B cell (primary cell): ENCODE results near the gene TYROBP. TPM values are rescaled to one million over a fixed set of nuclear protein-coding genes. Genes with fewer than 3 reads are reported as not detected.

Source experiments
- ATAC-seq: fragments of 200-7000 bp; cut with Tn5 transposase; one replicate; pipeline ENCODE4 v1.10.0; 2021; ENCODE audit warnings: low read depth, mild to moderate bottlenecking, moderate number of reproducible peaks, moderate library complexity
- CTCF ChIA-PET: fragments of 350-600 bp; sonication (Branson Sonifier 250); formaldehyde crosslinking; loops from one replicate; lab custom pipeline; 2021; ENCODE audit warnings: antibody characterized with exemption, inconsistent platforms; lab: Charles Lee
- POLR2A ChIA-PET: fragments of 350-600 bp; sonication (Branson Sonifier 250); formaldehyde crosslinking; loops from one replicate; lab custom pipeline; 2021; ENCODE audit warnings: antibody characterized with exemption; lab: Charles Lee
- DNase-seq: peaks from one replicate; pipeline ENCODE4 v3.0.0; 2013
- H2AFZ ChIP-seq: 2 replicates; pipeline ENCODE4 v1.6.1; 2012; ENCODE audit warnings: mild to moderate bottlenecking, low read depth, low read length; ENCODE audit not compliant: insufficient read depth, poor library complexity, severe bottlenecking
- H3K27ac ChIP-seq, 2 donors: 1 replicate in 1 of 2; 2 replicates in 1 of 2; pipeline ENCODE4 v1.5.1; 2012 to 2013; ENCODE audit warnings: low read length in 2 of 2, mild to moderate bottlenecking in 2 of 2, moderate library complexity in 1 of 2
- H3K27me3 ChIP-seq, 4 experiments: fragments of 200-600 bp in 1 of 4; sonication (generic) in 1 of 4; replicated peaks in 1 of 4; 1 replicate in 2 of 4; 2 replicates in 2 of 4; pipeline versions ENCODE4 v1.6.1 to v1.7.0; 2013 to 2016; ENCODE audit warnings: low read length in 3 of 4, mild to moderate bottlenecking in 2 of 4, mixed read lengths in 1 of 4, moderate library complexity in 1 of 4; ENCODE audit not compliant: insufficient read depth in 4 of 4, control insufficient read depth in 3 of 4; ENCODE audit errors: control extremely low read depth in 1 of 4
- H3K36me3 ChIP-seq, 2 experiments: replicated peaks in 1 of 2; 1 replicate in 1 of 2; 2 replicates in 1 of 2; pipeline versions ENCODE4 v1.6.1 to v1.7.1; 2013; ENCODE audit warnings: low read length in 1 of 2; ENCODE audit not compliant: insufficient read depth in 2 of 2, control insufficient read depth in 1 of 2; ENCODE audit errors: control extremely low read depth in 1 of 2, extremely low read depth in 1 of 2
- H3K4me1 ChIP-seq, 2 donors: fragments of 200-600 bp in 1 of 2; sonication (generic) in 1 of 2; 1 replicate in 1 of 2; 2 replicates in 1 of 2; pipeline versions ENCODE4 v1.5.1 to v1.6.1; 2013 to 2017; ENCODE audit warnings: low read length in 2 of 2; ENCODE audit not compliant: control insufficient read depth in 2 of 2, insufficient read depth in 2 of 2
- H3K4me2 ChIP-seq: replicated peaks from 2 replicates; pipeline ENCODE3; 2012; ENCODE audit warnings: mild to moderate bottlenecking, low read depth, low read length; ENCODE audit not compliant: poor library complexity, severe bottlenecking
- H3K4me3 ChIP-seq, 5 experiments: fragments of 200-600 bp in 1 of 5; sonication (generic) in 1 of 5; 1 replicate in 3 of 5; 2 replicates in 2 of 5; pipeline versions ENCODE4 v1.5.1 to v1.7.0; 2011 to 2016; ENCODE audit warnings: low read length in 4 of 5, mild to moderate bottlenecking in 4 of 5, low read depth in 2 of 5, control low read depth in 1 of 5, moderate library complexity in 1 of 5; ENCODE audit not compliant: insufficient read depth in 1 of 5; ENCODE audit errors: control extremely low read depth in 1 of 5, extremely low read depth in 1 of 5
- H3K79me2 ChIP-seq: fragments of 200-600 bp; sonication (generic); one replicate; pipeline ENCODE4 v1.6.0; 2016; ENCODE audit warnings: low read length; ENCODE audit not compliant: control insufficient read depth, insufficient read depth
- H3K9ac ChIP-seq: fragments of 200-600 bp; sonication (generic); 2 replicates; pipeline ENCODE4 v1.6.1; 2017; ENCODE audit warnings: mild to moderate bottlenecking, low read length, moderate library complexity
- H3K9me3 ChIP-seq, 3 donors: one replicate each; pipeline versions ENCODE4 v1.6.1 to v1.7.1; 2013; ENCODE audit warnings: low read length in 2 of 3; ENCODE audit not compliant: control insufficient read depth in 2 of 3, insufficient read depth in 1 of 3; ENCODE audit errors: control extremely low read depth in 1 of 3
- H4K20me1 ChIP-seq: 2 replicates; pipeline ENCODE4 v1.6.0; 2012; ENCODE audit warnings: mild to moderate bottlenecking, low read length; ENCODE audit not compliant: insufficient read depth, control insufficient read depth, poor library complexity, severe bottlenecking
- H3K27ac Mint-ChIP-seq: one replicate; pipeline ENCODE4 v1.8.0; 2021; ENCODE audit warnings: mixed read lengths
- H3K27me3 Mint-ChIP-seq: one replicate; pipeline ENCODE4 v1.8.0; 2021; ENCODE audit warnings: mixed read lengths
- H3K4me1 Mint-ChIP-seq: one replicate; pipeline ENCODE4 v1.8.0; 2021; ENCODE audit warnings: mixed read lengths
- H3K4me3 Mint-ChIP-seq: one replicate; pipeline ENCODE4 v1.8.0; 2021; ENCODE audit warnings: mixed read lengths
- H3K9me3 Mint-ChIP-seq: one replicate; pipeline ENCODE4 v1.8.0; 2022; ENCODE audit warnings: mixed read lengths; ENCODE audit not compliant: insufficient read depth
- CTCF ChIP-seq: fragments of 200-600 bp; IDR thresholded peaks from one replicate; pipeline ENCODE4 v1.8.0; 2022; ENCODE audit warnings: antibody characterized with exemption, mild to moderate bottlenecking
- EZH2 ChIP-seq: IDR thresholded peaks from 2 replicates; pipeline ENCODE4 v1.6.1; 2012; ENCODE audit warnings: borderline replicate concordance, low read depth, mild to moderate bottlenecking, moderate library complexity, low read length; ENCODE audit not compliant: insufficient read depth, poor library complexity, severe bottlenecking
- WGBS: methylation state at CpG from one replicate; pipeline ENCODE4 v1.1.5; 2013; ENCODE audit warnings: missing lambda C conversion rate; ENCODE audit not compliant: insufficient coverage; 5-methylcytosine and 5-hydroxymethylcytosine counted together
- intact Hi-C: fragments of 100-400 bp; cut with micrococcal nuclease; formaldehyde crosslinking; loops from one replicate; pipeline ENCODE4 v1.10.0; 2022
- polyA plus RNA-seq: library from polyadenylated mRNA; depleted of rRNA; stranded (reverse); fragments of >200 nt; gene quantifications from 2 replicates; pipeline ENCODE4 v1.2.3, GENCODE V29; 2012
- total RNA-seq, 2 donors: library from RNA; stranded (reverse); fragments of 120-200 nt in 1 of 2; gene quantifications; 1 replicate in 1 of 2; 2 replicates in 1 of 2; pipeline versions ENCODE4 v1.2.3 to v1.2.4, GENCODE V29; 2013 to 2022

Gene TYROBP
- total and polyA plus RNA-seq, 2 donors (not counting 1 experiment from before 2014, with no cell fraction given): 2.7 to 25.6 TPM

- Histone ChIP-seq H3K4me1 (no peaks in the 10 kb centered on the region), H3K4me2 (no peak overlapping the region), H3K27me3 (no peaks in the 10 kb centered on the region), H4K20me1 (no peaks in the 10 kb centered on the region), H2AFZ (no peak overlapping the region), H3K79me2 (no peaks in the 10 kb centered on the region), H3K4me3 (no peak overlapping the region), H3K9ac (no peak overlapping the region), H3K27ac (no peak overlapping the region), H3K9me3 (peaks cover 0 to 9% (median 0%) of the 10 kb centered on the region in 3 donors), H3K36me3 (no peaks in the 10 kb centered on the region)
- intact Hi-C loops: no loop called here
- no peak for TF ChIP-seq CTCF
- no peak for TF ChIP-seq EZH2
- POLR2A ChIA-PET: interaction anchor here (1.7 kb wide), 1 partner anchor 12 kb away, joined by 4 read pairs; no protein-coding TSS in a partner anchor
- H3K4me3 Mint-ChIP-seq: no peak overlapping the region
- DNase-seq: no peak
- no peak overlapping the region for H3K27ac Mint-ChIP-seq
- CTCF ChIA-PET: interaction anchor here (1.3 kb wide), 1 partner anchor 10 kb away, joined by 3 read pairs; no protein-coding TSS in a partner anchor
- peaks cover 5% of the 10 kb centered on the region for H3K4me1 Mint-ChIP-seq
- H3K27me3 Mint-ChIP-seq: no peaks in the 10 kb centered on the region
- no peaks in the 10 kb centered on the region for H3K9me3 Mint-ChIP-seq
- WGBS: 85% methylated on average over 4 of the region's 6 CpGs
- ATAC-seq: no peak
Measured at GRCh38 chr19:35921012-35921411, 12.9 kb upstream of the TYROBP start.

GRCh38 chr19:35919306-35919705 is 11.2 kb upstream of the TYROBP start:
- peaks cover 10% of the 10 kb centered on the region for H3K4me1 Mint-ChIP-seq
- no peaks in the 10 kb centered on the region for H3K27me3 ChIP-seq
- no peak overlapping the region for H3K27ac Mint-ChIP-seq
- CTCF ChIA-PET: no interaction called here
- no peak overlapping the region for H3K4me3 Mint-ChIP-seq
- H3K4me2 ChIP-seq: no peak overlapping the region
- 99% methylated on average over 7 of the region's 11 CpGs for WGBS
- H3K27ac ChIP-seq: no peak overlapping the region
- no peaks in the 10 kb centered on the region for H3K9me3 Mint-ChIP-seq
- DNase-seq (no peak), ATAC-seq (no peak)
- H3K4me1 ChIP-seq: peaks cover 0 to 3% of the 10 kb centered on the region in 2 donors
- H2AFZ ChIP-seq: no peak overlapping the region
- intact Hi-C loops: no loop called here
- H3K36me3 ChIP-seq: no peaks in the 10 kb centered on the region
- no peaks in the 10 kb centered on the region for H3K79me2 ChIP-seq
- H3K4me3 ChIP-seq: no peak overlapping the region
- no peaks in the 10 kb centered on the region for H4K20me1 ChIP-seq
- no peaks in the 10 kb centered on the region for H3K9me3 ChIP-seq
- no peak overlapping the region for H3K9ac ChIP-seq
- TF ChIP-seq EZH2 (no peak), CTCF (no peak)
- no peaks in the 10 kb centered on the region for H3K27me3 Mint-ChIP-seq
- POLR2A ChIA-PET: no interaction called here
